Osteoblast (primary cell): ENCODE results near the gene NUP153. TPM values are rescaled to one million over a fixed set of nuclear protein-coding genes. Genes with fewer than 3 reads are reported as not detected.

Experiments
- DNase-seq: peaks from one replicate; pipeline ENCODE4 v3.0.0; 2011; ENCODE audit warnings: low spot score, mixed read lengths; ENCODE audit not compliant: insufficient read length; ENCODE audit errors: missing footprints
- H2AFZ ChIP-seq: 2 replicates; pipeline ENCODE4 v1.6.0; 2011; ENCODE audit warnings: mild to moderate bottlenecking, low read length
- H3K27ac ChIP-seq: 2 replicates; pipeline ENCODE4 v1.5.1; 2011; ENCODE audit warnings: mild to moderate bottlenecking, low read depth, low read length, moderate library complexity
- H3K27me3 ChIP-seq: 2 replicates; pipeline ENCODE4 v1.6.0; 2012; ENCODE audit warnings: mild to moderate bottlenecking, control low read depth, inconsistent platforms, low read length, moderate library complexity; ENCODE audit not compliant: insufficient read depth
- H3K36me3 ChIP-seq: 2 replicates; pipeline ENCODE4 v1.5.1; 2011; ENCODE audit warnings: mild to moderate bottlenecking, low read length, control low read depth, moderate library complexity; ENCODE audit not compliant: insufficient read depth
- H3K4me1 ChIP-seq: 2 replicates; pipeline ENCODE4 v1.5.1; 2011; ENCODE audit warnings: mild to moderate bottlenecking, low read length, control low read depth, moderate library complexity; ENCODE audit not compliant: insufficient read depth
- H3K4me2 ChIP-seq: 2 replicates; pipeline ENCODE4 v1.6.0; 2011; ENCODE audit warnings: mild to moderate bottlenecking, low read length; ENCODE audit not compliant: insufficient read depth
- H3K4me3 ChIP-seq: fragments of 200-600 bp; sonication (generic); 3 replicates; pipeline ENCODE4 v1.5.1; 2012; ENCODE audit warnings: mild to moderate bottlenecking, low read length, inconsistent platforms; ENCODE audit not compliant: insufficient read depth
- H3K79me2 ChIP-seq: 2 replicates; pipeline ENCODE4 v1.6.0; 2012; ENCODE audit warnings: mild to moderate bottlenecking, low read length, control low read depth, inconsistent platforms; ENCODE audit not compliant: insufficient read depth
- H3K9me3 ChIP-seq: 2 replicates; pipeline ENCODE4 v1.5.1; 2011; ENCODE audit warnings: low read depth, low read length, control low read depth
- H4K20me1 ChIP-seq: 2 replicates; pipeline ENCODE4 v1.6.0; 2012; ENCODE audit warnings: mild to moderate bottlenecking, low read length, control low read depth; ENCODE audit not compliant: insufficient read depth
- CTCF ChIP-seq: IDR thresholded peaks from 2 replicates; pipeline ENCODE4 v1.5.1; 2011; ENCODE audit warnings: mild to moderate bottlenecking, low read depth, low read length, moderate library complexity; ENCODE audit errors: extremely low read depth
- total RNA-seq: library from RNA; depleted of rRNA; stranded (reverse); fragments of >200 nt; gene quantifications from 2 replicates; pipeline ENCODE4 v1.2.3, GENCODE V29; 2012

The NUP153 gene
- total RNA-seq, 1 donor, result 28.6 TPM

- TF ChIP-seq CTCF, result no peak
- H3K27me3 ChIP-seq, result no peaks in the 10 kb centered on the region
- no peaks in the 10 kb centered on the region for H3K9me3 ChIP-seq
- H3K79me2 ChIP-seq, result peaks cover 41% of the 10 kb centered on the region
- H2AFZ ChIP-seq, result no peak overlapping the region
- DNase-seq, result no peak
- H3K27ac ChIP-seq, result no peak overlapping the region
- peaks cover 49% of the 10 kb centered on the region for H3K36me3 ChIP-seq
- no peak overlapping the region for H3K4me3 ChIP-seq
- H4K20me1 ChIP-seq, result peaks cover 7% of the 10 kb centered on the region
- H3K4me1 ChIP-seq, result no peaks in the 10 kb centered on the region
- no peak overlapping the region for H3K4me2 ChIP-seq
Observed at GRCh38 chr6:17666646-17667045, 40.1 kb downstream of the NUP153 start.

GRCh38 chr6:17665132-17665531, 41.6 kb downstream of the NUP153 start:
- Histone ChIP-seq H3K4me3 (no peak overlapping the region), H3K4me2 (no peak overlapping the region), H3K9me3 (no peaks in the 10 kb centered on the region), H3K4me1 (no peaks in the 10 kb centered on the region), H3K27ac (no peak overlapping the region), H3K36me3 (peaks cover 56% of the 10 kb centered on the region), H3K27me3 (no peaks in the 10 kb centered on the region), H3K79me2 (peaks cover 41% of the 10 kb centered on the region), H4K20me1 (no peaks in the 10 kb centered on the region), H2AFZ (no peak overlapping the region)
- DNase-seq, result no peak
- no peak for TF ChIP-seq CTCF

- Histone ChIP-seq H3K36me3 (peaks cover 47% of the 10 kb centered on the region), H3K27ac (no peak overlapping the region), H2AFZ (no peak overlapping the region), H4K20me1 (no peaks in the 10 kb centered on the region), H3K4me2 (no peak overlapping the region), H3K4me1 (no peaks in the 10 kb centered on the region), H3K9me3 (no peaks in the 10 kb centered on the region), H3K4me3 (no peak overlapping the region), H3K79me2 (peaks cover 45% of the 10 kb centered on the region), H3K27me3 (no peaks in the 10 kb centered on the region)
- no peak for TF ChIP-seq CTCF
- DNase-seq, result no peak
Observed at GRCh38 chr6:17663226-17663625, 43.5 kb downstream of the NUP153 start.

GRCh38 chr6:17662585-17662984, 44.1 kb downstream of the NUP153 start:
- H3K27ac ChIP-seq, result no peak overlapping the region
- no peaks in the 10 kb centered on the region for H3K27me3 ChIP-seq
- H3K4me1 ChIP-seq, result no peaks in the 10 kb centered on the region
- H3K79me2 ChIP-seq, result peaks cover 51% of the 10 kb centered on the region
- H4K20me1 ChIP-seq, result no peaks in the 10 kb centered on the region
- peaks cover 50% of the 10 kb centered on the region for H3K36me3 ChIP-seq
- no peak for TF ChIP-seq CTCF
- H3K4me3 ChIP-seq, result no peak overlapping the region
- no peak overlapping the region for H3K4me2 ChIP-seq
- DNase-seq, result no peak
- H2AFZ ChIP-seq, result no peak overlapping the region
- no peaks in the 10 kb centered on the region for H3K9me3 ChIP-seq
